Measurements from ENCODE around the gene L2HGDH.

- TF ChIP-seq SIN3A (IDR thresholded peaks at IDR 0.05; ENCODE audit: low read depth): no peak
- TF ChIP-seq EZH2phosphoT487 (IDR thresholded peaks at IDR 0.05; ENCODE audit: borderline replicate concordance): no peak
Observed at GRCh38 chr14:50237427-50237826, 74.6 kb downstream of the L2HGDH start.

Measured in HCT116 (cell line).